ENCODE results near the gene LMAN2. TPM values are rescaled to one million over a fixed set of nuclear protein-coding genes. Genes with fewer than 3 reads are reported as not detected.

The LMAN2 gene
- total RNA-seq, 1 donor from 2014 or later = 137 TPM

GRCh38 chr5:177366528-177367322, 15.3 kb upstream of the LMAN2 start:
- Mint-ChIP-seq H3K4me1 (ENCODE audit: unreplicated experiment) (peaks cover 16% of the 10 kb centered on the region), H3K36me3 (ENCODE audit: low read depth, unreplicated experiment) (peaks cover 5% of the 10 kb centered on the region), H3K4me3 (ENCODE audit: unreplicated experiment) (peak overlapping the region; percentile 88), H3K27me3 (ENCODE audit: unreplicated experiment) (peaks cover 20% of the 10 kb centered on the region), H3K27ac (ENCODE audit: unreplicated experiment) (peak overlapping the region; percentile 86), H3K9me3 (ENCODE audit: unreplicated experiment) (no peaks in the 10 kb centered on the region)
- peak; percentile 83 for DNase-seq (ENCODE audit: low spot score)
- TF ChIP-seq CTCF (IDR thresholded peaks at IDR 0.05; ENCODE audit: unreplicated experiment) = no peak

DNA sequence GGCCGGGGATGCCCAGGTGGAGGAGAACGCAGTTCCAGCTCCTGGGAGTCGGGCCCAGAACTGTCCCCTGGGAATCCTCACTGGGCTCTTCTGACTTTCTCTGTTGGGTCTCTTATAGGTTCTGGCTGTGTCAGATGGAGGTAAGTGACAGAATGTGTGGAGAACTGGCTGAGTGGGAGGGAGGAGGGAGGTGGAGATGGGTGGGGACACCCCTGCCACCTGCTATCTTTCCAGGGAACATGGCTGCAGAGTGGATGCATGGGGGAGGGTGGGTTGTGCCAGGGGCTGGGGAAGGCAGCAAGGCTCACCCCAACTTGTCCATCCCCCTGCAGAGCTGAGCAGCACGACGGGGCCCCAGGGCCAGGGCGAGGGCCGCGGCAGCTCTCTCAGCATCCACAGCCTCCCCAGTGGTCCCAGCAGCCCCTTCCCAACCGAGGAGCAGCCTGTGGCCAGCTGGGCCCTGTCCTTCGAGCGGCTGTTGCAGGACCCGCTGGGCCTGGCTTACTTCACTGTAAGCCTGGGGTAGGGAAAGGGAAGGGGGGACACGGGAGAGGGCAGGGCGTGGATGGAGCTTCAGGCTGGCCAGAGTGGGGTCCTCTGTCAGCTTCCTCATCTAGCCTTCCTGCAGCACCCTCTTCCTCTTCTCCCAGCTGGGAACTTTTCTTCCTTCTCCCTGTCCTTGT, 14.5 kb upstream of the LMAN2 start:
- Mint-ChIP-seq H3K36me3 (ENCODE audit: low read depth, unreplicated experiment) (peaks cover 5% of the 10 kb centered on the region), H3K27ac (ENCODE audit: unreplicated experiment) (peak overlapping the region; percentile 86), H3K4me3 (ENCODE audit: unreplicated experiment) (peak overlapping the region; percentile 88), H3K9me3 (ENCODE audit: unreplicated experiment) (no peaks in the 10 kb centered on the region), H3K27me3 (ENCODE audit: unreplicated experiment) (peaks cover 20% of the 10 kb centered on the region), H3K4me1 (ENCODE audit: unreplicated experiment) (peaks cover 10% of the 10 kb centered on the region)
- no peak for DNase-seq (ENCODE audit: low spot score)
- no peak for TF ChIP-seq CTCF (IDR thresholded peaks at IDR 0.05; ENCODE audit: unreplicated experiment)

- Mint-ChIP-seq H3K4me1 (ENCODE audit: unreplicated experiment) (peaks cover 10% of the 10 kb centered on the region), H3K27me3 (ENCODE audit: unreplicated experiment) (peaks cover 22% of the 10 kb centered on the region), H3K36me3 (ENCODE audit: low read depth, unreplicated experiment) (peaks cover 5% of the 10 kb centered on the region), H3K27ac (ENCODE audit: unreplicated experiment) (no peak overlapping the region), H3K4me3 (ENCODE audit: unreplicated experiment) (no peak overlapping the region), H3K9me3 (ENCODE audit: unreplicated experiment) (no peaks in the 10 kb centered on the region)
- no peak for DNase-seq (ENCODE audit: low spot score)
- no peak for TF ChIP-seq CTCF (IDR thresholded peaks at IDR 0.05; ENCODE audit: unreplicated experiment)
Observed at GRCh38 chr5:177364159-177364962, 12.9 kb upstream of the LMAN2 start.

DNA sequence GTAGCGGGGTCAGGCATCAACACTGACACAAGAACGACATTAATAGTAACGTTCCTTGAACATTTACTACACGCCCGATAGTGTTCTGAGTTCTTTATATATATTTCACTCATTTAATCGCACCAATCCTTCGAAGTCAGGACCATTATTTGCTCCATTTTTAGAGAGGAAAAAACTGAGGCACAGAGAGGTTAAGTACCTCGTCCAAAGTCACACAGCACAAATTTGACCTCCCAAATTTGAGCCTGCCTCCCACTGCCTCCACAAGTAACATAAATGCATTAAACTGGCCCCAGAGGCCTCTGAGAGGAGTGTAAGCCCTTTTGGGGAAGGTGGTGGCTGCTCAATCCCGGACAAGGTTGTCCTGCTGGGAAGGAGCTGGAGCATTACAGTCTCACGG, 12.1 kb upstream of the LMAN2 start:
- DNase-seq (ENCODE audit: low spot score) = no peak
- peaks cover 16% of the 10 kb centered on the region for H3K4me1 Mint-ChIP-seq (ENCODE audit: unreplicated experiment)
- H3K4me3 Mint-ChIP-seq (ENCODE audit: unreplicated experiment) = no peak overlapping the region
- no peak overlapping the region for H3K27ac Mint-ChIP-seq (ENCODE audit: unreplicated experiment)
- TF ChIP-seq CTCF (IDR thresholded peaks at IDR 0.05; ENCODE audit: unreplicated experiment) = no peak
- no peaks in the 10 kb centered on the region for H3K9me3 Mint-ChIP-seq (ENCODE audit: unreplicated experiment)
- H3K27me3 Mint-ChIP-seq (ENCODE audit: unreplicated experiment) = peaks cover 24% of the 10 kb centered on the region
- H3K36me3 Mint-ChIP-seq (ENCODE audit: low read depth, unreplicated experiment) = no peaks in the 10 kb centered on the region
